Stomach (tissue), 4 donors: ENCODE data around the gene TTC3.

Experiments used
- CTCF ChIP-seq, 7 experiments: fragments of 450-650 bp in 4 of 7; fragments of 200-600 bp in 3 of 7; sonication (generic) in 3 of 7; IDR thresholded peaks; one replicate each; pipeline ENCODE4 v1.5.1; 2016 to 2019; ENCODE audit warnings: antibody characterized with exemption in 7 of 7, control low read depth in 2 of 7, mild to moderate bottlenecking in 1 of 7
- POLR2A ChIP-seq, 4 donors: fragments of 450-650 bp; IDR thresholded peaks; one replicate each; pipeline ENCODE4 v1.6.1; 2016; ENCODE audit warnings: antibody characterized with exemption in 4 of 4, control low read depth in 2 of 4, mild to moderate bottlenecking in 1 of 4, moderate library complexity in 1 of 4
- POLR2AphosphoS5 ChIP-seq, 3 donors: sonication (generic); formaldehyde crosslinking; IDR thresholded peaks; one replicate each; pipeline ENCODE4 v1.6.1; 2016; ENCODE audit warnings: antibody characterized with exemption in 3 of 3

GRCh38 chr21:37119421-37120218 is 46.6 kb downstream of the TTC3 start:
- TF ChIP-seq CTCF (IDR thresholded peaks at IDR 0.05) (no peak), POLR2A (IDR thresholded peaks at IDR 0.05) (no peak), POLR2AphosphoS5 (IDR thresholded peaks at IDR 0.05) (no peak)
